ENCODE measurements around the gene POT1. TPM values are rescaled to one million over a fixed set of nuclear protein-coding genes. Genes with fewer than 3 reads are reported as not detected.

Gene POT1
- total RNA-seq, 1 experiment from 2014 or later: 22.7 TPM

DNA sequence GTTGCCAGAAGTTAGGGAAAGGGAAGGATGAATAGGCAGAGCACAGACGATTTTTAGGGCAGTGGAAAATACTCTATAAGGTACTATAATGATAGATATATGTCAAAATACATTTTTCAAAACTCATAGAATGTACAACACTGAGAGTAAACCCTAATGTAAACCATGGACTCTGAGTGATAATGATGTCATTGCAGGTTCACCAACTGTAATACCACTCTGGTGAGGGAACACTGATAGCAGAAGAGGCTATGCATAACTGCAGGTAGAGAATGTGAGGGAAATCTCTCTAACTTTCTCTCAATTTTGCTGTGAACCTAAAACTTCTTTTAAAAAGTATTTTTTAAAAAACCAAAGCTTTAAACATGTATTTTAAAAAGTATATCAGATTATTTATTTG lies 22.1 kb downstream of the POT1 start:
- no peaks in the 10 kb centered on the region for H3K4me1 ChIP-seq (ENCODE audit: insufficient read depth, low read length, poor library complexity, severe bottlenecking)
- H3K4me3 ChIP-seq (ENCODE audit: low read depth, low read length, poor library complexity, severe bottlenecking): no peak overlapping the region
- BruUV-seq (replicated peaks): no TSS peak
- no peaks in the 10 kb centered on the region for H3K9me3 ChIP-seq (ENCODE audit: low read depth, low read length, poor library complexity, severe bottlenecking)
- no peak for DNase-seq (ENCODE audit: low spot score)
- ChIA-PET CTCF (no interaction called here), POLR2A (ENCODE audit: low non-redundant PET) (no interaction called here)
- intact Hi-C loops (cut with micrococcal nuclease; ENCODE audit: unreplicated experiment): no loop called here
- H3K27me3 ChIP-seq (replicated peaks; ENCODE audit: insufficient read depth, low read depth, low read length, poor library complexity): no peaks in the 10 kb centered on the region
- H3K27ac ChIP-seq (ENCODE audit: low read depth, low read length, poor library complexity, severe bottlenecking): no peak overlapping the region
- TF ChIP-seq, protein P1, sequence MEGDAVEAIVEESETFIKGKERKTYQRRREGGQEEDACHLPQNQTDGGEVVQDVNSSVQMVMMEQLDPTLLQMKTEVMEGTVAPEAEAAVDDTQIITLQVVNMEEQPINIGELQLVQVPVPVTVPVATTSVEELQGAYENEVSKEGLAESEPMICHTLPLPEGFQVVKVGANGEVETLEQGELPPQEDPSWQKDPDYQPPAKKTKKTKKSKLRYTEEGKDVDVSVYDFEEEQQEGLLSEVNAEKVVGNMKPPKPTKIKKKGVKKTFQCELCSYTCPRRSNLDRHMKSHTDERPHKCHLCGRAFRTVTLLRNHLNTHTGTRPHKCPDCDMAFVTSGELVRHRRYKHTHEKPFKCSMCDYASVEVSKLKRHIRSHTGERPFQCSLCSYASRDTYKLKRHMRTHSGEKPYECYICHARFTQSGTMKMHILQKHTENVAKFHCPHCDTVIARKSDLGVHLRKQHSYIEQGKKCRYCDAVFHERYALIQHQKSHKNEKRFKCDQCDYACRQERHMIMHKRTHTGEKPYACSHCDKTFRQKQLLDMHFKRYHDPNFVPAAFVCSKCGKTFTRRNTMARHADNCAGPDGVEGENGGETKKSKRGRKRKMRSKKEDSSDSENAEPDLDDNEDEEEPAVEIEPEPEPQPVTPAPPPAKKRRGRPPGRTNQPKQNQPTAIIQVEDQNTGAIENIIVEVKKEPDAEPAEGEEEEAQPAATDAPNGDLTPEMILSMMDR (conservative IDR thresholded peaks at IDR 0.05; ENCODE audit: low read depth, low read length): no peak
- TF ChIP-seq EZH2 (IDR thresholded peaks at IDR 0.05; ENCODE audit: borderline replicate concordance, low read depth, low read length, poor library complexity, severe bottlenecking): no peak
- H3K36me3 ChIP-seq (ENCODE audit: insufficient read depth, low read length, poor library complexity, severe bottlenecking): no peaks in the 10 kb centered on the region

DNA sequence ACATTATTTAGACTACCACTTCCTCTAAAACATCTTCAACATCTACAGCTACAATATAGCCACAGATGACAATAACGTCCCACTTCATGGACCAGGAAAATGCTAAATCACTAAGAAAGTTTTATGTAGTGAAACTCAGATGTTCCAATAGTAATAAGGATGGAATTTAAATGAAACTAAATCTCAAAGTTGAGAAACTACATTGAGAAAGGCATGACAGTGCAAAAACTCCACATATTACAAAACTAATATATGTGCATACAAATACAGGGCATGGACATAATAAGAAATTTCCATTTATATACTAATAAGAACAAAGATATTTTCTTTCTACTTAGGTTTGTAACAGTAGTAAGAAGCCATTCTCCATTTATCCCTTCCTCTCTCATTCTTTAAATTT lies 31.1 kb downstream of the POT1 start:
- no peaks in the 10 kb centered on the region for H3K4me1 ChIP-seq (ENCODE audit: insufficient read depth, low read length, poor library complexity, severe bottlenecking)
- TF ChIP-seq EZH2 (IDR thresholded peaks at IDR 0.05; ENCODE audit: borderline replicate concordance, low read depth, low read length, poor library complexity, severe bottlenecking): no peak
- TF ChIP-seq, protein P1 (conservative IDR thresholded peaks at IDR 0.05; ENCODE audit: low read depth, low read length): no peak
- BruUV-seq (replicated peaks): no TSS peak
- intact Hi-C loops (cut with micrococcal nuclease; ENCODE audit: unreplicated experiment): no loop called here
- H3K27ac ChIP-seq (ENCODE audit: low read depth, low read length, poor library complexity, severe bottlenecking): no peak overlapping the region
- no peaks in the 10 kb centered on the region for H3K27me3 ChIP-seq (replicated peaks; ENCODE audit: insufficient read depth, low read depth, low read length, poor library complexity)
- no peak for DNase-seq (ENCODE audit: low spot score)
- CTCF ChIA-PET: no interaction called here
- POLR2A ChIA-PET (ENCODE audit: low non-redundant PET): no interaction called here
- H3K4me3 ChIP-seq (ENCODE audit: low read depth, low read length, poor library complexity, severe bottlenecking): no peak overlapping the region
- peaks cover 3% of the 10 kb centered on the region for H3K36me3 ChIP-seq (ENCODE audit: insufficient read depth, low read length, poor library complexity, severe bottlenecking)
- H3K9me3 ChIP-seq (ENCODE audit: low read depth, low read length, poor library complexity, severe bottlenecking): no peaks in the 10 kb centered on the region

DNA sequence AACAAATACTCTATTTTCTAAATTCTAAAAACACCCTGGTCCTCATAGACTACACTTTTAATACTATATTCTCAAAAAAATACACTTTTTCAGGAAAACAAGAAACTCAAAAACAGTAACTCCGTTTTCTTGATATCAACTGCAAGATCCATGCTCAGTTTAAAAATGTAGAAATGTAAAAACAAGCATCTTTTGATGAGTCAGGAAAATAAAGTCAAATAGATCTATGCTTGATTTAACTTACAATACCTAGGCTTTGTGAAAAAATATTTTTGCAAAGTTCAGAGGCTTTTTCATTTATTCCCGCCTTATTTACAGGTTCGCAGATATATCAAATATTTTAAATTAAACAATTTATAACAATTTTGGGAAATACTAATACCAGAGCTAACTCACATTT lies 33.6 kb downstream of the POT1 start:
- no peak for DNase-seq (ENCODE audit: low spot score)
- no peak overlapping the region for H3K27ac ChIP-seq (ENCODE audit: low read depth, low read length, poor library complexity, severe bottlenecking)
- H3K4me3 ChIP-seq (ENCODE audit: low read depth, low read length, poor library complexity, severe bottlenecking): no peak overlapping the region
- no peaks in the 10 kb centered on the region for H3K9me3 ChIP-seq (ENCODE audit: low read depth, low read length, poor library complexity, severe bottlenecking)
- ChIA-PET CTCF (no interaction called here), POLR2A (ENCODE audit: low non-redundant PET) (no interaction called here)
- H3K27me3 ChIP-seq (replicated peaks; ENCODE audit: insufficient read depth, low read depth, low read length, poor library complexity): no peaks in the 10 kb centered on the region
- no peaks in the 10 kb centered on the region for H3K4me1 ChIP-seq (ENCODE audit: insufficient read depth, low read length, poor library complexity, severe bottlenecking)
- intact Hi-C loops (cut with micrococcal nuclease; ENCODE audit: unreplicated experiment): no loop called here
- no peak for TF ChIP-seq EZH2 (IDR thresholded peaks at IDR 0.05; ENCODE audit: borderline replicate concordance, low read depth, low read length, poor library complexity, severe bottlenecking)
- TF ChIP-seq, protein P1 (conservative IDR thresholded peaks at IDR 0.05; ENCODE audit: low read depth, low read length): no peak
- BruUV-seq (replicated peaks): no TSS peak
- peaks cover 7% of the 10 kb centered on the region for H3K36me3 ChIP-seq (ENCODE audit: insufficient read depth, low read length, poor library complexity, severe bottlenecking)
